GM12878 (cell line): Measurements from ENCODE around the gene TMEM109. TPM values are rescaled to one million over a fixed set of nuclear protein-coding genes. Genes with fewer than 3 reads are reported as not detected.

Source experiments
- ATAC-seq: fragments of 200-7000 bp; cut with Tn5 transposase; 3 replicates; pipeline ENCODE4 v1.9.1; 2020; ENCODE audit warnings: mild to moderate bottlenecking, moderate library complexity
- BruUV-seq: library from RNA; stranded (reverse); fragments of 400-500 nt; replicated peaks from 2 replicates; lab custom pipeline; 2021; lab: Mats Ljungman, UMichigan
- CTCF ChIA-PET: fragments of 300-600 bp; sonication (Branson Sonifier 250); formaldehyde crosslinking; extraction: SDS; loops from one replicate; lab custom pipeline; 2021; ENCODE audit warnings: inconsistent platforms; lab: Yijun Ruan, JAX
- POLR2A ChIA-PET: fragments of 350-600 bp; formaldehyde crosslinking; extraction: SDS; loops from one replicate; lab custom pipeline; 2021; ENCODE audit warnings: inconsistent platforms; lab: Charles Lee
- RAD21 ChIA-PET: fragments of 300-600 bp; sonication (Branson Sonifier 250); formaldehyde crosslinking; loops from one replicate; lab custom pipeline; 2023; ENCODE audit warnings: antibody characterized with exemption; ENCODE audit not compliant: unreplicated experiment; lab: Charles Lee
- SMC1A ChIA-PET: fragments of 300-600 bp; sonication (Branson Sonifier 250); formaldehyde crosslinking; loops from one replicate; lab custom pipeline; 2023; ENCODE audit not compliant: unreplicated experiment, uncharacterized antibody; lab: Charles Lee
- DNase-seq: peaks from one replicate; pipeline ENCODE4 v3.0.0-alpha.2; 2011; ENCODE audit warnings: low read depth, low spot score
- FAIRE-seq: peaks from 3 replicates; lab custom pipeline; 2011; peaks lifted over from hg19 to GRCh38; lab: Jason Lieb, UNC
- H2AFZ ChIP-seq: 2 replicates; pipeline ENCODE4 v1.6.0; 2011; ENCODE audit warnings: low read depth, low read length, control low read depth; ENCODE audit not compliant: control insufficient read depth
- H3K27ac ChIP-seq: 2 replicates; pipeline ENCODE4 v1.5.1; 2011; ENCODE audit warnings: control low read depth; ENCODE audit not compliant: control insufficient read depth, insufficient read depth
- H3K27me3 ChIP-seq, 2 experiments: replicated peaks in 1 of 2; 2 replicates each; pipeline versions ENCODE4 v1.6.0 to v1.6.1; 2011; ENCODE audit warnings: low read length in 1 of 2; ENCODE audit not compliant: control insufficient read depth in 2 of 2, insufficient read depth in 2 of 2
- H3K36me3 ChIP-seq, 2 experiments: 2 replicates each; pipeline ENCODE4 v1.5.1; 2011; ENCODE audit warnings: low read length in 1 of 2; ENCODE audit not compliant: control insufficient read depth in 2 of 2, insufficient read depth in 2 of 2
- H3K4me1 ChIP-seq: 2 replicates; pipeline ENCODE4 v1.6.1; 2011; ENCODE audit warnings: mild to moderate bottlenecking, low read length, moderate library complexity, mixed read lengths; ENCODE audit not compliant: control insufficient read depth, insufficient read depth
- H3K4me2 ChIP-seq: 2 replicates; pipeline ENCODE4 v1.6.0; 2011; ENCODE audit warnings: control low read depth; ENCODE audit not compliant: control insufficient read depth, insufficient read depth
- H3K4me3 ChIP-seq: fragments of 200-600 bp; sonication (generic); 2 replicates; pipeline ENCODE4 v1.5.1; 2016
- H3K79me2 ChIP-seq: 2 replicates; pipeline ENCODE4 v1.6.0; 2011; ENCODE audit warnings: low read length; ENCODE audit not compliant: control insufficient read depth, insufficient read depth
- H3K9ac ChIP-seq: 2 replicates; pipeline ENCODE4 v1.8.0; 2011; ENCODE audit warnings: low read length, control low read depth, mixed read lengths; ENCODE audit not compliant: control insufficient read depth, insufficient read depth
- H3K9me3 ChIP-seq: replicated peaks from 3 replicates; pipeline ENCODE4 v1.5.1; 2011; ENCODE audit warnings: mild to moderate bottlenecking, low read length; ENCODE audit not compliant: control insufficient read depth, insufficient read depth
- H4K20me1 ChIP-seq: 2 replicates; pipeline ENCODE4 v1.6.0; 2011; ENCODE audit not compliant: control insufficient read depth, insufficient read depth
- ATF2 ChIP-seq: IDR thresholded peaks from 2 replicates; pipeline ENCODE4 v1.6.1; 2012; ENCODE audit warnings: low read length, inconsistent platforms
- BCL11A ChIP-seq: IDR thresholded peaks from 2 replicates; pipeline ENCODE4 v1.6.1; 2011; ENCODE audit warnings: low read depth, low read length
- BCLAF1 ChIP-seq: fragments of 450-650 bp; IDR thresholded peaks from 2 replicates; pipeline ENCODE4 v1.6.1; 2017; ENCODE audit warnings: antibody characterized with exemption, mild to moderate bottlenecking, moderate library complexity
- BMI1 ChIP-seq: fragments of 450-650 bp; IDR thresholded peaks from 2 replicates; pipeline ENCODE4 v1.6.1; 2016; ENCODE audit warnings: mild to moderate bottlenecking, moderate library complexity, borderline replicate concordance
- CBX5 ChIP-seq: sonication (generic); IDR thresholded peaks from 2 replicates; pipeline ENCODE4 v1.6.1; 2016; ENCODE audit warnings: low read depth, moderate library complexity, mild to moderate bottlenecking, inconsistent platforms
- CHD4 ChIP-seq: fragments of 200-600 bp; sonication (generic); IDR thresholded peaks from 2 replicates; pipeline ENCODE4 v1.6.1; 2016; ENCODE audit warnings: mild to moderate bottlenecking
- EGR1 ChIP-seq, 2 experiments: IDR thresholded peaks; 1 replicate in 1 of 2; 2 replicates in 1 of 2; pipeline ENCODE4 v1.6.1; 2011 to 2012; ENCODE audit warnings: low read depth in 2 of 2, low read length in 2 of 2, borderline replicate concordance in 1 of 2, mild to moderate bottlenecking in 1 of 2, moderate library complexity in 1 of 2
- KDM1A ChIP-seq: fragments of 200-600 bp; sonication (generic); IDR thresholded peaks from 2 replicates; pipeline ENCODE4 v1.6.1; 2016; ENCODE audit warnings: borderline replicate concordance
- PML ChIP-seq: IDR thresholded peaks from 2 replicates; pipeline ENCODE4 v1.6.1; 2012; ENCODE audit warnings: low read length, inconsistent platforms
- POLR2AphosphoS2 ChIP-seq: IDR thresholded peaks from 2 replicates; pipeline ENCODE4 v1.6.1; 2011; ENCODE audit warnings: low read depth, mild to moderate bottlenecking, low read length, improper control_type of control experiment, moderate library complexity
- RAD21 ChIP-seq: IDR thresholded peaks from 2 replicates; pipeline ENCODE4 v1.6.1; 2011; ENCODE audit warnings: mild to moderate bottlenecking, low read depth, low read length, moderate library complexity; ENCODE audit not compliant: insufficient read depth
- STAT1 ChIP-seq: fragments of 450-650 bp; conservative IDR thresholded peaks from 2 replicates; pipeline ENCODE4 v1.6.1; 2014; ENCODE audit warnings: antibody characterized with exemption, mild to moderate bottlenecking
- ZBTB4 ChIP-seq: fragments of 450-650 bp; formaldehyde crosslinking; IDR thresholded peaks from 2 replicates; pipeline ENCODE4 v1.4.0; 2022; ENCODE audit warnings: mild to moderate bottlenecking, moderate library complexity
- ZNF24 ChIP-seq: fragments of 450-650 bp; IDR thresholded peaks from 2 replicates; pipeline ENCODE4 v1.6.1; 2017; ENCODE audit warnings: antibody characterized with exemption, mild to moderate bottlenecking
- ZNF622 ChIP-seq: fragments of 450-650 bp; IDR thresholded peaks from 2 replicates; pipeline ENCODE4 v1.6.1; 2017; ENCODE audit warnings: mild to moderate bottlenecking, inconsistent platforms
- WGBS: methylation state at CpG from one replicate; pipeline ENCODE4 v1.1.6; 2016; ENCODE audit warnings: low lambda C conversion rate; ENCODE audit not compliant: insufficient replicate concordance, insufficient coverage; ENCODE audit errors: missing lambda C conversion rate; 5-methylcytosine and 5-hydroxymethylcytosine counted together
- in situ Hi-C: fragments of 300-500 bp; cut with MboI; formaldehyde crosslinking; loops from 9 replicates; pipeline ENCODE4 v1.14.3; 2018; ENCODE audit warnings: mixed read lengths
- intact Hi-C: fragments of 100-400 bp; cut with micrococcal nuclease; formaldehyde crosslinking; loops from one replicate; pipeline ENCODE4 v1.14.2; 2022; ENCODE audit not compliant: unreplicated experiment
- polyA plus RNA-seq, 11 experiments: library from polyadenylated mRNA; depleted of rRNA in 4 of 11; unstranded in 6 of 11; stranded (reverse) in 5 of 11; fragments of >200 nt; fragmentation: Nextera tagmentation in 4 of 11; fragmentation: Illumina TruSeq in 1 of 11; extraction: Ambion mirVana in 4 of 11; extraction: Trizol in 1 of 11; gene quantifications; 1 replicate in 1 of 11; 2 replicates in 10 of 11; pipeline versions ENCODE4 v1.2.1 to v1.2.3, GENCODE V29; 2011 to 2016; ENCODE audit warnings: inconsistent platforms in 2 of 11, missing spikeins in 2 of 11, low read depth in 1 of 11
- total RNA-seq, 4 experiments: library from RNA; depleted of rRNA in 3 of 4; stranded (reverse); fragments of >200 nt in 3 of 4; fragmentation: Illumina TruSeq in 1 of 4; extraction: Trizol in 1 of 4; gene quantifications; 2 replicates each; pipeline versions ENCODE4 v1.2.1 to v1.2.3, GENCODE V29; 2013 to 2021

TMEM109 gene
- total and polyA plus RNA-seq, 10 of the 15 experiments (the other 5 are each of a cell fraction or from before 2014, with no cell fraction given): 21.9 to 199 (median 85.2) TPM

- RAD21 ChIA-PET: no interaction called here
- peaks cover 13% of the 10 kb centered on the region for H3K4me1 ChIP-seq
- no peaks in the 10 kb centered on the region for H3K79me2 ChIP-seq
- WGBS: 95% methylated on average over 12 of the region's 12 CpGs
- in situ Hi-C loops: no loop called here
- no peak overlapping the region for H3K9ac ChIP-seq
- no peak overlapping the region for H3K27ac ChIP-seq
- no TSS peak for BruUV-seq
- ATAC-seq (no peak), FAIRE-seq (no peak), DNase-seq (no peak)
- intact Hi-C loops: no loop called here
- no peaks in the 10 kb centered on the region for H4K20me1 ChIP-seq
- no peak overlapping the region for H2AFZ ChIP-seq
- CTCF ChIA-PET: no interaction called here
- no peak overlapping the region for H3K4me3 ChIP-seq
- no peaks in the 10 kb centered on the region for H3K27me3 ChIP-seq
- H3K9me3 ChIP-seq: no peaks in the 10 kb centered on the region
- no peak for TF ChIP-seq BMI1
- no peak for TF ChIP-seq KDM1A
- TF ChIP-seq CHD4: no peak
- TF ChIP-seq POLR2AphosphoS2: no peak
- TF ChIP-seq BCL11A: no peak
- no peak for TF ChIP-seq ZBTB4 (CRISPR knock-in tag)
- TF ChIP-seq BCLAF1: no peak
- no peak for TF ChIP-seq ZNF622
- TF ChIP-seq EGR1 (IDR thresholded peaks at IDR 0.05; ENCODE audit: borderline replicate concordance in 1 of 2, low read depth in 2 of 2, low read length in 2 of 2): no peak
- TF ChIP-seq ATF2: no peak
- TF ChIP-seq RAD21: no peak
- TF ChIP-seq CBX5: no peak
- no peak for TF ChIP-seq STAT1
- no peak for TF ChIP-seq PML
- no peak for TF ChIP-seq ZNF24
- TF ChIP-seq, all 136 proteins: peak for 0
- H3K36me3 ChIP-seq: peaks cover 17 to 23% of the 10 kb centered on the region in 2 experiments
- ChIA-PET POLR2A (no interaction called here), SMC1A (no interaction called here)
- H3K4me2 ChIP-seq: no peak overlapping the region
Observed at GRCh38 chr11:60937144-60937527, 23.2 kb downstream of the TMEM109 start.
